Coronary artery (tissue), 2 donors: ENCODE measurements around the gene ATP6V0D1.

Experiments
- DNase-seq: peaks from one replicate; pipeline ENCODE4 v3.0.0-alpha.2; 2017; ENCODE audit warnings: low spot score
- H3K27ac ChIP-seq, 2 donors: fragments of 200-600 bp; sonication (generic); one replicate each; pipeline ENCODE4 v1.5.1; 2016 to 2019
- H3K4me3 ChIP-seq: fragments of 200-600 bp; sonication (generic); 2 replicates; pipeline ENCODE4 v1.5.1; 2016; ENCODE audit warnings: mild to moderate bottlenecking, moderate library complexity
- TF ChIP-seq, protein P1 (sequence below): fragments of 200-600 bp; sonication (generic); IDR thresholded peaks from one replicate; pipeline ENCODE4 v1.5.1; 2019; ENCODE audit warnings: antibody characterized with exemption

Gene ATP6V0D1

DNA sequence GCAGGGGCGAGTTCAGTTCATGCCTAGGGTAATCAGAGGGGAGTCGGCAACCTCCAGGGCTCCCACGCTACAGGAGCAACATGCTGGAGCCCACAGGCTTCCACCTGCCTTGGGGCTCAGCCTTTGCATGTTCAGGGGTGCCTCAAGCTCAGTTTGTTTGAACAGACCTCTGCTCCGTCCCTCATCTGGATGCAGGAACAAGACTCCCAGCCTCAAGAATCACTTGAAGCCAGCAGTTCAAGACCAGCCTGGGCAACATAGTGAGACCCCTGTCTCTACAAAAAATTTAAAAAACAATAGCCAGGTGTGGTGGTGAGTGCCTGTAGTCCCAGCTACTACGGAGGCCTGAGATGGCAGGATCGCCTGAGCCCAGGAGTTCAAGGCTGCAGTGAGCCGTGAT lies 54.9 kb downstream of the ATP6V0D1 start:
- DNase-seq: no peak
- TF ChIP-seq, protein P1, sequence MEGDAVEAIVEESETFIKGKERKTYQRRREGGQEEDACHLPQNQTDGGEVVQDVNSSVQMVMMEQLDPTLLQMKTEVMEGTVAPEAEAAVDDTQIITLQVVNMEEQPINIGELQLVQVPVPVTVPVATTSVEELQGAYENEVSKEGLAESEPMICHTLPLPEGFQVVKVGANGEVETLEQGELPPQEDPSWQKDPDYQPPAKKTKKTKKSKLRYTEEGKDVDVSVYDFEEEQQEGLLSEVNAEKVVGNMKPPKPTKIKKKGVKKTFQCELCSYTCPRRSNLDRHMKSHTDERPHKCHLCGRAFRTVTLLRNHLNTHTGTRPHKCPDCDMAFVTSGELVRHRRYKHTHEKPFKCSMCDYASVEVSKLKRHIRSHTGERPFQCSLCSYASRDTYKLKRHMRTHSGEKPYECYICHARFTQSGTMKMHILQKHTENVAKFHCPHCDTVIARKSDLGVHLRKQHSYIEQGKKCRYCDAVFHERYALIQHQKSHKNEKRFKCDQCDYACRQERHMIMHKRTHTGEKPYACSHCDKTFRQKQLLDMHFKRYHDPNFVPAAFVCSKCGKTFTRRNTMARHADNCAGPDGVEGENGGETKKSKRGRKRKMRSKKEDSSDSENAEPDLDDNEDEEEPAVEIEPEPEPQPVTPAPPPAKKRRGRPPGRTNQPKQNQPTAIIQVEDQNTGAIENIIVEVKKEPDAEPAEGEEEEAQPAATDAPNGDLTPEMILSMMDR: no peak
- Histone ChIP-seq H3K27ac (no peak overlapping the region), H3K4me3 (no peak overlapping the region)

DNA sequence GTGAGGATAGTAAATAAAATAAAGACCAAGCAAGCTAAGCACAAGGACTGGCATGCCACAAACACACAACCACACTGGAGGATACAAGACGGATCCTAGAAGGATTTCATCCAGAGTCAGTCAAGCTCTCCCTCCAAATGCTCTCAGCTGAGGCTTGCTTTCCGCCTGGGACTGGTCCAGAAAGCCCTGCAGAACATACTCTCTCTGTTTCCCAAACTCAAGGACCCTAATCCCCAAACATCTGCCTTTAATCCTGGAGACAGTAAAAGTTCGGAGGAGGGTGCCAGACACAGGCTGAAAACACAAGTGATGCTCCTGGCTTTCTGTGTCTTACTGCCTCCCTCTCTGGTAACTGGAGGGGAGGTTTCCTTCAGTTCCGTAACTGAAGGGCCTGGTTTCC lies 55.4 kb downstream of the ATP6V0D1 start:
- TF ChIP-seq, protein P1: no peak
- no peak for DNase-seq
- Histone ChIP-seq H3K4me3 (no peak overlapping the region), H3K27ac (no peak overlapping the region)

DNA sequence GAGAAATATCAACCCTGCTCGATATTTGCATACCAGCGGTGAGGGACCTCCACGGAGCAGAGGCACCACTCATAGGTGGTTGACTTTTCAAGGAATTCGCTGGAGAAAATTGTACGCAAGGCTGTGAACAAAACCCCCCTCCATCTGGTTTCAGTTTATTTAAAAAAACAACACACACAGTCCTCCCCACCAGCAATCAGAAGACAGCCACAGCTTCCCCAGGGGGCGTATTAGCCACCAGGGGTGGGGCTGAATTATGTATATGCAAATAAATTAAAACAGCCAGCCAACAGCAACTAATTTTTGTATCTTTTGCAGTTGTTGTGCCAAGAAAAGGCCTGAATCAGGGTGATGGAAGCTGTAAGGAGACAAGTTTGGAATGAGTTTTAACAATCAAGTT lies 55.9 kb downstream of the ATP6V0D1 start:
- Histone ChIP-seq H3K27ac (no peak overlapping the region), H3K4me3 (no peak overlapping the region)
- DNase-seq: no peak
- TF ChIP-seq, protein P1: no peak

DNA sequence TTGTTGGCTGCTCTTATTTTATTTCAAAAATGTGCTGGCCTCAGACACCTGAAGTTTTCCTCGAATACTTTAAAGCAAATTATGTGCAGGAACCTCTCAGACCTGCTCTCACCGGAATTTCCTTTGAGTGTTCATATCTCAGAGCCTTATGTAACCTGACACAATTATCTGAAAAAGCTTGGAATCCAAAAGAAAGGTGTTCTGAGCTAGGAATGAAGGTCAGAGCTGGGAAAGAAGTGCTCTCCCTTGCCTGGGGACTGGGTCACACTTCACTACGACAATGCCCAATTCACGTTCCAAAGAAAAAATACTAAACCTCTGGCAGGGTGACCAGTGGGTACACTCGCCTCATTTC lies 56.7 kb downstream of the ATP6V0D1 start:
- no peak for DNase-seq
- no peak overlapping the region for H3K4me3 ChIP-seq
- TF ChIP-seq, protein P1: no peak
- no peak overlapping the region for H3K27ac ChIP-seq

DNA sequence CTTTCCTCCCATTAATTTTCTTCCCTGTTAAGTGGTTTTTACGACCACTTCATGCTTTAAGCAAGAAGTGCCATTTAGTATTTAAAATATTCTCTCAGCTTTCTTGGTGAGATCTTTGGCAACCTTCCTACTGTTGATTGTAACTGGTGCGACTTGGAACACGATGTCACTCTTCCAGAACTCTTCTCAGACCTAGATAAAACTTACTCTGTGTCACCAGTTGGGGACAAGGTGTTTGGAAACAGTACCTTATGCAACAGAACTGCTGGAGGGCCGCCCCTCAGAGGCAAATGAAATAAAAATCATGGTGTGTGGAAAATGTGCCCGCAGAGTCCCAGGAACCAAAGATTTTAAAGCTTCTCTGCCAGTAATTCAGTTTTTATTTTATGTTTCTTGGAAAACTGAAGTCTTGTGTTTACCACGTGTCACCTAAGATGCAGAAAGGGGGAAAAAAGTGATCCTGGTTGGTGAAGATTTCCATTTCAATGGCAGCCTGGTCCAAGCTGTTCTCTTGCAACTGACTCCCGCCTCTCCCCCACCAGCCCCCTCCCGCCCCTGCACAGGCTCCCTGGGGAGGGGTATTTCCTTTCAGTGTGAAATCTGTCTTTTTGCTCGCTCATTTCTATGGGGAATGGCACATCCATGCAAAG lies 57.2 kb downstream of the ATP6V0D1 start:
- DNase-seq: no peak
- TF ChIP-seq, protein P1: no peak
- H3K27ac ChIP-seq: no peak overlapping the region
- no peak overlapping the region for H3K4me3 ChIP-seq

DNA sequence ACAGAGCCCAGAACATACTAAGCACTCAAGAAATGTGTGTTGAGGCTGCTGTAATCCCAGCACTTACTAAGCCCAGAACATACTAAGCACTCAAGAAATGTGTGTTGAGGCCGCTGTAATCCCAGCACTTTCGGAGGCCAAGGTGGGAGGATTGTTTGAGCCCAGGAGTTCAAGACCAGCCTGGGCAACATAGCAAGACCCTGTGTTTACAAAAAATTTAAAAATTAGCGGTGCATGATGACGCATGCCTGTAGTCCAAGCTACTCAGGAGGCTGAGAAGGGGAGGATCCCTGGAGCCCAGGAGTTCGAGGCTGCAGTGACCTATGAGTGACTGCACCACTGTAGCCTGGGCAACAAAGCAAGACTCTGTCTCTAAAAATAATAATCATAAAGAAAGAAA lies 57.9 kb downstream of the ATP6V0D1 start:
- Histone ChIP-seq H3K27ac (no peak overlapping the region), H3K4me3 (no peak overlapping the region)
- TF ChIP-seq, protein P1: no peak
- DNase-seq: no peak

DNA sequence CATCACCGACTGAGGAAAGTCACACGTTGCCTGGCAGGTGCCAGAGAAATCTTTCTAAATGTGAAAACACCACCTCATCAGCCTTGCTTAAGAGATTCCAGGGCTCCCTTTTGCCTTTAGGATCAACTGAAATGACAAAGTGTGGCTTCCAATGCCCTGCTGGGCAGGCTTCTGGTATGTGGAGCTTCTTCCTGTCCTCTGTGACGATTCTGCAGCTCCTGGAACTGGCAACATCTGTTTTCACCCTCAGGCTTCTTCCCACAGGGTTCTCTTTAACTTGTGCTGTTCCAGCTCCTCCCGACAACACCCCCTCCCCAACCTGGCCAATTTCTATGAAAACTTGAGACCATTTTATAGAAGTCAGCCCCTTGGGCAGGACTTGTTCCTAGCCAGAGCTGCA lies 59.9 kb downstream of the ATP6V0D1 start:
- Histone ChIP-seq H3K4me3 (no peak overlapping the region), H3K27ac (no peak overlapping the region)
- no peak for DNase-seq
- TF ChIP-seq, protein P1: no peak
